ENCODE measurements around the gene PDE5A.
"Not testable (repeated sequence)": the region's sequence is repeated elsewhere in the genome, so short reads cannot be mapped to it uniquely, and the experiment has no call there.

PDE5A gene

GRCh38 chr4:119489305-119489704 is 139.3 kb downstream of the PDE5A start:
- H3K27me3 ChIP-seq = no peaks in the 10 kb centered on the region
- no peaks in the 10 kb centered on the region for H3K4me1 ChIP-seq
- H3K4me3 ChIP-seq = no peak overlapping the region
- H3K9me3 ChIP-seq = no peaks in the 10 kb centered on the region
- H3K36me3 ChIP-seq = peaks cover 13% of the 10 kb centered on the region; the same call in 1 of the 2 replicates
- no peak overlapping the region for H3K4me2 ChIP-seq
- H3K27ac ChIP-seq = no peak overlapping the region
- H4K20me1 ChIP-seq = no peaks in the 10 kb centered on the region
- no peak for TF ChIP-seq Cebpa-rat (IDR thresholded peaks at IDR 0.05)
- H3K9ac ChIP-seq = no peak overlapping the region

- no peaks in the 10 kb centered on the region for H4K20me1 ChIP-seq
- peaks cover 54% of the 10 kb centered on the region for H3K36me3 ChIP-seq
Measured at GRCh38 chr4:119480331-119480730, 148.3 kb downstream of the PDE5A start.

DNA sequence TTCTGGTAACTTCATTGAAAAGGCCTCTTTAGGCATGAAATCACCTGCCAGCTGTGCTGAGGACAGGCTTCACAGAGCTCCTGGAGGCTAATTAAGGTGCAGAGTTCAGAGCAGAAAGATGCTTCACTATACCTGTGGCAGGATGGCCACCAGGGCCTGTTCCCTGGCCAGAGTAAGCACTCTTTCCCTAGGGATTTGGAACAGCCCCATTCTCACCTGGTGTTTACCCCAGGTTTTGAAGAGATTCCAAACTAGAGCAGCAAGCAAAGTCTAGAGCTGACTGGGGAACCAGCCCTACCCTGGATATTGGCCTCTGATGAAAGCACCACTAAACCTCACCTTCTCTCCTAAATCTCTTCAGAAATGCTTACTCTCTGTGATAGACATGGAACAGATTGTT is 148.8 kb downstream of the PDE5A start:
- H3K4me2 ChIP-seq = no peak overlapping the region
- H3K4me1 ChIP-seq = no peaks in the 10 kb centered on the region
- H3K27ac ChIP-seq = no peak overlapping the region
- H3K36me3 ChIP-seq = peaks cover 54% of the 10 kb centered on the region
- H4K20me1 ChIP-seq = no peaks in the 10 kb centered on the region
- TF ChIP-seq Cebpa-rat (IDR thresholded peaks at IDR 0.05) = no peak
- H3K9ac ChIP-seq = no peak overlapping the region
- no peaks in the 10 kb centered on the region for H3K27me3 ChIP-seq
- H3K9me3 ChIP-seq = no peaks in the 10 kb centered on the region
- no peak overlapping the region for H3K4me3 ChIP-seq

More at GRCh38 chr4:119480331-119480730, 148.3 kb downstream of the PDE5A start:
- no peak for TF ChIP-seq Cebpa-rat (IDR thresholded peaks at IDR 0.05)
- no peak overlapping the region for H3K27ac ChIP-seq
- H3K27me3 ChIP-seq = no peaks in the 10 kb centered on the region
- no peak overlapping the region for H3K9ac ChIP-seq
- no peak overlapping the region for H3K4me2 ChIP-seq
- no peaks in the 10 kb centered on the region for H3K9me3 ChIP-seq
- no peak overlapping the region for H3K4me3 ChIP-seq
- H3K4me1 ChIP-seq = no peaks in the 10 kb centered on the region

DNA sequence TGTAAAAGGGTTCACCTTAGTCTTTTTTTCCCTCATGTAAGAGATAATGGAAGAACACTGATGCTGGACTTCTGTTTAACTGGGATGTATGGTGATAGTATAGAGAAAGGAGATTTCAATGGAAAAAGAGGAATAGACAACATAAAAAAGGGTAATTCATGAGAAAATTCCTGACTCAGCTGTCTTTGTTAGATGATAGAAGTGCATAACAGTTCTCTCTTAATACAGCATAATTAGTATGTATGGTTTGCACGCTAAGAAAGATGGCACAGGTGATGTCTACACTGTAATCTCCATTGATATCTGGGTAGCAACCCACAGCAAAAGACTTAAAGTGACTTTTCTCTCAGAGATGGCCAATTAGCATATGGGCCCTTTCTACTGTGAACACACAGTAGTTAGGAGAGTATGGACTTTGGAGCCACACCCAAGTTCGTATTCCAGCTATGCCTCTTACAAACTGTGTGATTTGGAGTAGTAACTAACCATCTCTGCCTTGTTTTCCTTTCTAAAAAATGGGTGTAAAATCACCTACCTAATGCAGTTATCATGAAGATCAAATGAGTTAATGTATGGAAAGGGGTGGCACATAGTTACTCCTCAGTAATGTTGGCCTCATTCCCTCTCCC is 149.3 kb downstream of the PDE5A start:
- no peaks in the 10 kb centered on the region for H3K27me3 ChIP-seq
- TF ChIP-seq Cebpa-rat (IDR thresholded peaks at IDR 0.05) = no peak
- H3K4me1 ChIP-seq = no peaks in the 10 kb centered on the region
- peaks cover 54% of the 10 kb centered on the region for H3K36me3 ChIP-seq
- no peaks in the 10 kb centered on the region for H4K20me1 ChIP-seq
- no peak overlapping the region for H3K4me2 ChIP-seq
- no peak overlapping the region for H3K9ac ChIP-seq
- no peak overlapping the region for H3K4me3 ChIP-seq
- no peak overlapping the region for H3K27ac ChIP-seq
- no peaks in the 10 kb centered on the region for H3K9me3 ChIP-seq

GRCh38 chr4:119478446-119479179 is 150.0 kb downstream of the PDE5A start:
- Histone ChIP-seq H3K9ac (no peak overlapping the region), H3K36me3 (peaks cover 54% of the 10 kb centered on the region), H3K4me2 (no peak overlapping the region), H3K4me3 (no peak overlapping the region), H4K20me1 (no peaks in the 10 kb centered on the region), H3K27ac (no peak overlapping the region), H3K4me1 (no peaks in the 10 kb centered on the region), H3K9me3 (no peaks in the 10 kb centered on the region), H3K27me3 (no peaks in the 10 kb centered on the region)
- no peak for TF ChIP-seq Cebpa-rat (IDR thresholded peaks at IDR 0.05)

DNA sequence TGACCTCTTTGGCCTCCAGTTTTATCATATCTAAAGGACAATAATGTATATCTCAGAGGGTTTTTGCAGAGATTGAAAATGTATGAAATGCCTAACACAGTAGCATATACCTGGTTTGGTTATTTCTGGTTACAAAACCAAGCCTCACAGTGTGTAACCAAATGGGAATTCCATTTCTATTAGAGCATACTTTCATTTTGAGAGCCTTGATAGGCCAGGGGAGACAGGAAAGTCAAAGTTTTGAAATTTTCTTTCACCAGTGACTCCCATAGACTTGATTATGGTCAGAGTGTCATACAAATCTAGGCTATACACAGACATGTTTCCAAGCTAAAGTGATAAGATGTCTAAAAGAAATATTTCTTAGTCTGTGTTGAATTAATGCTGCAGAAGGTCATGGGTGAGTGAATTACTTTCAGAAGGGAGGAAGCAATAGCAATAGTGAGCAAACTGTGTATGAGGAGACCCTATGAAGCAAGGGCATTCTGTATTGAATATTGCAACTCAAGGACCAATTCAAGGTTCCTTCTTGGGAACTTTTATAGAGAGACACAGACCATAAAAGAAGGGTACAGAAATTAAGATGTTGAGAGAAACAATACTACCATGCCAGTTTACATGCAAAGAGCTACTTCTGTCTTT is 151.1 kb downstream of the PDE5A start:
- H3K27ac ChIP-seq = no peak overlapping the region
- H3K4me1 ChIP-seq = no peaks in the 10 kb centered on the region
- H3K9me3 ChIP-seq = no peaks in the 10 kb centered on the region
- no peaks in the 10 kb centered on the region for H3K27me3 ChIP-seq
- no peak overlapping the region for H3K4me2 ChIP-seq
- H3K36me3 ChIP-seq = peaks cover 47% of the 10 kb centered on the region
- no peak overlapping the region for H3K4me3 ChIP-seq
- no peak overlapping the region for H3K9ac ChIP-seq
- no peaks in the 10 kb centered on the region for H4K20me1 ChIP-seq
- TF ChIP-seq Cebpa-rat (IDR thresholded peaks at IDR 0.05) = no peak

- no peak overlapping the region for H3K4me2 ChIP-seq
- H3K9me3 ChIP-seq = no peaks in the 10 kb centered on the region
- no peak overlapping the region for H3K27ac ChIP-seq
- no peak overlapping the region for H3K9ac ChIP-seq
- H3K27me3 ChIP-seq = no peaks in the 10 kb centered on the region
- no peaks in the 10 kb centered on the region for H4K20me1 ChIP-seq
- H3K36me3 ChIP-seq = peaks cover 39% of the 10 kb centered on the region
- TF ChIP-seq Cebpa-rat (IDR thresholded peaks at IDR 0.05) = no peak
- no peak overlapping the region for H3K4me3 ChIP-seq
- H3K4me1 ChIP-seq = no peaks in the 10 kb centered on the region
Measured at GRCh38 chr4:119471259-119471658, 157.3 kb downstream of the PDE5A start.

DNA sequence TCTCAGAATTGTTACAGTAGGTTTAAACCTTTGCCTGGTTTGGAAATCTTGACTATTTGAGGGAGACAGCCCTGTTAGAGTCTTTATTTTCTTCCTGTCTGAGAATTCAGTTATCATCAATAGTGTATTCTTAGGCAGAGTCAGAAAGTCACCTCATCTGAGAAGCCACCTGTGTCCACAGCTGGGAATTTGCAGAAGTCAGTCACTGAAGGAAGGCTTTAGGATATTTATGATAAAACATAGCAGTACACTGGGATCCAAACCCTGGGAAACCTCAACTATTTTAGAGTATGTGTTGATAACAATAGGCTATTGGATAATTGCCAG is 157.9 kb downstream of the PDE5A start:
- H3K27me3 ChIP-seq, H3K27ac ChIP-seq, H4K20me1 ChIP-seq, H3K4me1 ChIP-seq, H3K9ac ChIP-seq, H3K4me3 ChIP-seq, H3K9me3 ChIP-seq, H3K4me2 ChIP-seq: not testable (repeated sequence)
- peaks cover 34% of the 10 kb centered on the region for H3K36me3 ChIP-seq

GRCh38 chr4:119470021-119470736 is 158.4 kb downstream of the PDE5A start:
- H3K9me3 ChIP-seq, H3K9ac ChIP-seq, H3K4me3 ChIP-seq, H3K27ac ChIP-seq, H3K4me1 ChIP-seq, H3K27me3 ChIP-seq, H3K4me2 ChIP-seq, H4K20me1 ChIP-seq: not testable (repeated sequence)
- peaks cover 33% of the 10 kb centered on the region for H3K36me3 ChIP-seq

- not testable (repeated sequence) for H3K4me1 ChIP-seq, H4K20me1 ChIP-seq
Measured at GRCh38 chr4:119469039-119469438, 159.6 kb downstream of the PDE5A start.

GRCh38 chr4:119462733-119463132 is 165.9 kb downstream of the PDE5A start:
- H3K27ac ChIP-seq, H3K27me3 ChIP-seq, H3K36me3 ChIP-seq, H3K4me3 ChIP-seq, H3K9ac ChIP-seq, H3K4me2 ChIP-seq, H3K4me1 ChIP-seq, H4K20me1 ChIP-seq, H3K9me3 ChIP-seq: not testable (repeated sequence)

More at GRCh38 chr4:119469039-119469438, 159.6 kb downstream of the PDE5A start:
- not testable (repeated sequence) for H3K27me3 ChIP-seq, H3K4me2 ChIP-seq, H3K9ac ChIP-seq, H3K27ac ChIP-seq, H3K9me3 ChIP-seq, H3K4me3 ChIP-seq
- peaks cover 33% of the 10 kb centered on the region for H3K36me3 ChIP-seq

DNA sequence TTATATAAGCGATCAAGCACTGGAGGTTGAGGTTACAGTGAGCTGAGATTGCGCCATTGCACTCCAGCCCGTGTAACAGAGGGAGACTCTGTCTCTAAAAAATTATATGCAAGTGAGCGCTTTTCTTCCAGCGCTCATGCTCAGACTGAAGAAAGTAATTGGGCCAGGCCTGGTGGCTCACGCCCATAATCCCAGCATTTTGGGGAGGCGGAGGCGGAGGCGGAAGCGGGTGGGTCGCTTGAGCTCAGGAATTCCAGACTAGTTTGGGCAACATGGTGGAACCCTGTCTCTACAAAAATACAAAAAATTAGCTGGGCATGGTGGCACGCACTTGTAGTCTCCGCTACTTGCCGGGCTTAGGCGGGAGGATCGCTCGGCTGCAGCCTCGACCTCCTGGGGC is 172.9 kb downstream of the PDE5A start:
- not testable (repeated sequence) for H3K27ac ChIP-seq
- peak overlapping the region; percentile 15; the same call in 1 of the 2 replicates for H3K9ac ChIP-seq
- peak overlapping the region; percentile 39 for H3K4me3 ChIP-seq

GRCh38 chr4:119454491-119455270 is 173.9 kb downstream of the PDE5A start:
- H3K4me1 ChIP-seq = peaks cover 12% of the 10 kb centered on the region
- H3K9ac ChIP-seq = peak overlapping the region; percentile 81
- H3K27me3 ChIP-seq, H3K36me3 ChIP-seq, H3K9me3 ChIP-seq, H4K20me1 ChIP-seq: not testable (repeated sequence)
- H3K4me3 ChIP-seq = peak overlapping the region; percentile 84
- peak overlapping the region; percentile 53 for H3K4me2 ChIP-seq
- peak overlapping the region; percentile 83 for H3K27ac ChIP-seq

More for the DNA sequence above, 172.9 kb downstream of the PDE5A start:
- not testable (repeated sequence) for H3K27me3 ChIP-seq, H3K9me3 ChIP-seq, H4K20me1 ChIP-seq, H3K36me3 ChIP-seq
- H3K4me1 ChIP-seq = peaks cover 12% of the 10 kb centered on the region
- H3K4me2 ChIP-seq = peak overlapping the region; percentile 67

All from BLaER1 (cell line).